ENCODE data around the gene BZW2.

- no peak for TF ChIP-seq CTCF (IDR thresholded peaks at IDR 0.05; ENCODE audit: low read depth, low read length, poor library complexity, severe bottlenecking)
- no peak for TF ChIP-seq EZH2phosphoT487 (IDR thresholded peaks at IDR 0.05; ENCODE audit: borderline replicate concordance, low read length)
These were observed 47.8 kb downstream of the BZW2 start for GRCh38 chr7:16693601-16694318.

All from DOHH2 (cell line).